Measurements from ENCODE around the gene SPOCK3.
"Not testable (repeated sequence)": the region's sequence is repeated elsewhere in the genome, so short reads cannot be mapped to it uniquely, and the experiment has no call there.

Gene SPOCK3

DNA sequence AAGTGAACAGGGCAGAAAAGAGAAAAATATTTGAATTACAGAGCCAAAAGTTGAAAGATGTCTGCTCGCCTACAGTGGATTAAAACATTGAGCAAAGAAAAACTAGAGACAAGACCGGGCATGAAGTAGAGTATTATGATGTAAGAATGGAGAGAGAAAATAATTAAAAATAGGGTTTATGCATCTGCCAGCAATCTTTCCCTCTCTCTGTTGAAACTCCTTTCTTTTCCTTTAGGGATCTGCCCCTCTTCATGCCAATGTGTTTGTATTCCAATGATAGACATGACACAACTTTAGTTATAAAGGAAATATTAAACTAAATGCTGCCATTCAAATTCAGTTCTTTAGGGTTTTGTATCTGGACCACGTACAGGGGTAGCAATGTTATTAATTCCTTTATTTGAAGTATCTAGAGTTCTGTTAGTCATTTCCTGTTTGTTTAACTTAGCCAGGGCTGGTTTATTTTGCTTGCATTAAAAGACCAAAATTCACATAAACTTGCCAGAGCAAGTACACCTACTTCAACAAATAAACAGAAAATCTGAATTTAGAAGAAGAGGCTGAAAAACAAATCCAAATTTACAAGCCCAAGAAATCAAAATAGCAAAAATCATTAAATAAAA lies 202.6 kb downstream of the SPOCK3 start:
- peak; percentile 36 to 42 for DNase-seq

DNA sequence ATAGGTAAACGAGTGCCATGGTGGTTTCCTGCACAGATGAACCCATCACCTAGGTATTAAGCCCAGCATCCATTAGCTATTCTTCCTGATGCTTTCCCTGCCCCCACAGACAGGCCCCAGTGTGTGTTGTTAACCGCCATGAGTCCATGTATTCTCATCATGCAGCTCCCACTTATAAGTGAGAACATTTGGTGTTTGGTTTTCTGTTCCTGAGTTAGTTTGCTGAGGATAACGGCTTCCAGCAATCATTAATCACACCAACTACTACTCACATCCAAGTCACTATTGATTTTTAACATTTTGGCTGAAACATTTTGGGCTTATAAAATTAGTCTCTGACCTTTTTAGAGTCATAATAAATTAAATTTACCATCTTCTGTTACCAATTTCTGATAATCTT lies 205.3 kb downstream of the SPOCK3 start:
- DNase-seq = peak; percentile 75 to 79

DNA sequence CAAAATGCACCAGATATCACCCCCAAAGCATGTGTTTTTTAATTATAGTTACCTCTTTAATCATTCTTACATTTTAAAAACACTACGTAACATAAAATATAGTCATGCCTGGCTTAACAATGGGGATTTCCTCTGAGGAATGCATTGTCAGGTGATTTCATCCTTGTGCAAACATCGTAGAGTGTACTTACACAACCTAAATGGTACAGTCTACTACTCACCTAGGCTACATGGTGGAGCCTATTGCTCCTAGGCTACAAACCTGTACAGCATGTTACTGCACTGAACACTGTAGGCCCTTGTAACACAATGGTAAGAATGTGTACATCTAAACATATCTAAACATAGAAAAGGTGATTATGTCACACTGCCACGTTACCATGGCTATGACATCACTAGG lies 208.6 kb downstream of the SPOCK3 start:
- no peak for DNase-seq

DNA sequence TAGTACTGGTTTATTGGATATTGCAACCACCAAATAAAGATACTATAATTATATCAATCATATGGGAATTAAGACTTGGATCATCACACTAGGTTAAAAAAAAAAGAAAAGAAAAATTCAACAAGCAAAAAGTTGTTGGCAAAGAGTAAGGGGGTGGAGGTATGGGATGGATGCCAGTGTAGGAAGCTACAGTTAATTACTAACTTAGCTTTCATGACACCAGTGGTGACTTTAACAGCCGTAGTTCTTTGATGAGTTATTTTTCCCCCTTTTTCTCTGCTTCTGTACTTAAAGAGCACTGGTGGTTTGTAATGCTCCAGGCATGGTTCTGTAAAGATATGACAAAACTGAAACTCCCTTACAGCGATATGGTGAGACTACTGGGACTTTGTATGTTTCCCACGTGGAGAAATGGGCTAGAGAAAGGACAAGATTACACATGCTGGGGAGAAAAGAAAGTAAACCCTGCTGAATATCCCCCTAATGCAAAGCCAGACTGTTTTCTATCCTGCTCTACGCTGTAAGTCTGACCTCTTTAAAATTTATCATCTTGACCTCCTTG lies 210.8 kb downstream of the SPOCK3 start:
- peak in 1 of 2 experiments; percentile 30 for DNase-seq

DNA sequence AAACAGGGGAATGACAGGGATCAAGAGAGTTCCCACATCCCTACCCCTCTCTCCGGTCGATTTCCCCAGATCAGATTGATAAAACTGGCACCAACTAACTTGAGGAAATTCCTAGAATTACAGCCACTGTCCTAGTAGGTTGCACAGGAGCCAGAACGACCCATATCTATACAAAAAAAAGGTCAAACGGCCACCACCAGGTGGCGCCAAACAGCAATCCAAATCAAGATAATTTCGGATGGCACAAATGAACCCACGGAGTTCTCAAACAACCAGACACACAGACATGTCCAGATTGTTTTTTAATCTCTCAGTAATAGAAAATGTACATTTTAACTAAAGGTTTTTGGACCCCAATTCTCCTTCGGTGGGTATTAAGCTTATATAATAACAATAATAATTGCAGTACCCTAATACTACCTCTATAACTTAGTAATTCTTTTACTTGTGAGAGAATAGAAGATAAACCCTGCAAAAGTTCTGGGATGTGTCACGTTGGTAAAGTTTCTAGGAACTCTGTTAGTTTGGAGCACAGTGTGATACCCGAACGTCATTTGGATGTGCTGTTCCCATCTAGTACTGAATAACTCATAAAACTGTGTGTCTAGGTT lies 212.6 kb downstream of the SPOCK3 start:
- DNase-seq = peak; percentile 75 to 88

DNA sequence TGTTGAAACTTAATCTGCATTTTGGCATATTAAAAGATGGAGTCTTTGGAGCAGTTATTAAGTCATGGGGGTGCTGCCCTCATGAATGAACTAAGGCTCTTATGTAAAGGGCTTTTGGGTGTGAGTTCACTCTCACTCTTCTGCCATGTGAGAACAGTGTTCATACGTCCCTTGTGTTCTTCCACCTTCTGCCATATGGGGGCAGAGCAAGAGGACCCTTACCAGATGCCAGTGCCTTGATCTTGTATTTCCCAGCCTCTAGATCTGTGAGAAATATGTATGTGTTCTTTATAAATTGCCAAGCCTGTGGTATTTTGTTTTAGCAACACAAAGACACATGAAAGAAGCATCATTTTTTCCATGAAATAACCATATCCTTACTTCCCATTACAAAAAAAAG lies 213.9 kb downstream of the SPOCK3 start:
- DNase-seq = peak in 1 of 2 experiments; percentile 4

DNA sequence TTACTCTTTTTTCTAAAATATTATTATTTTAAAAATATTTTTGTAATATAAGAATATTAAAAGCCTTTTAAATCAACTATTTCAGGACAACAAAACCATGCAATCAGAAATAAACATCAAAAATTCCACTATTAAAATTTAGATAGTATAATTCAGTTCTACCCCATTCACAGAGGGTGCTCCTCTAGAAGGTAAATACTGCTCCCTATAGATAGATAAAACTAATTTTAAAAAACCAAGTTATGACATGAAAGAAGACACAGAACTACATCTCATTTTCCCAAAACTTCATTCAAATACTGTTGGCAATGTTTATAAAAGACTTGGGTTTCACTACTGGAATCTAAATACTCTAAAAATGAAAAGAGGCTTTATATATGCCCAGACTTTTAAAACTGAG lies 219.3 kb downstream of the SPOCK3 start:
- no peak for DNase-seq

DNA sequence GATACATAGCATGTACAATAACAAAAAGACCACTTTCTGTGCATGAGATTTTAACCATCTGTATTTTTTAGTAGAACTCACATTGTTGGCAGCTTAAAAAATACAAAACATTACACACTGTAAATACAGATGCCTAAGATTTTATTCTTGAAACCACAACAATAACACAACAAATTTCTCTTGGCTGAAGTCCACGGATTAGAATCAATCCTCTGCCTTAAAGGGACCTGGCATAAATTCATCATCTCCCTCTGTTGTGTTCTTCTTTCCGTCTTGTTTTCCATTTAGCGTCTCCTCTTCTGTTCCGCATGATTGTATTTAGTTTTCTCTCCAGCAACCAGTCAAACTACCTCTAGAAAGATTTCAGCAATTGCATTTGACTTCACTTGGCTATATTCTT lies 231.0 kb downstream of the SPOCK3 start:
- peak; percentile 24 to 36 for DNase-seq

DNA sequence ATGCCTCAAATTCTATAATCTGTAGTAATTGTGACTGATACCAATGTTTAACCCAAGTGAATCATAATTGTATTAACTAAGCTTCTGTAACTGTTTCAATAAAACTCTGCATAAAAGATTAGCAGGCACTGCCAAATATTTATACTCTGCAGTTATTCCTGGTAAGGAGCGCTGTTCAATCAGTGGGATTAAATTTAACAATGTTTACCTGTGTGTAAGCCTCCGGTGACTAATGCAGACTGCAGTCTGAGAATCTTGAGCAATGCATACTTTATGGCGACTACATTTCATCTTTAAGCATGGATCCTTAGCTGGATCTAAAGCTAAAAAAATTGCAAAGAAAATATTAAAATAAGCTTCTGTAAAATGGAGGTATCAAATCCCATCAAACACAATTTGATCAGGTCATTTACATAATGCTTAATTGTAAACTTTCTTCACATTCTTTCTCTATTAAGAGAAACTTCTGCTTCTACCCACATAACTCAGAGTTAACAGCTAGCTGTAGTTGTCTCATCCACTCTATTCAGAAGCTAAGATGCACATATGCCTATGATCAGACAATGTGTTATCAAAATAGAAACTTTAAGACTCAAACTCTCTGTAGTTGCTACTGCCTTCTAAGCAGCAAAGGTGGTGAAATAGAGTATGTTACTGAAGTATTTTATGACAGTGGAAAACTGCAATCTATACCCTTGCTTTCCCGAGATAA lies 234.0 kb downstream of the SPOCK3 start:
- DNase-seq = no peak

DNA sequence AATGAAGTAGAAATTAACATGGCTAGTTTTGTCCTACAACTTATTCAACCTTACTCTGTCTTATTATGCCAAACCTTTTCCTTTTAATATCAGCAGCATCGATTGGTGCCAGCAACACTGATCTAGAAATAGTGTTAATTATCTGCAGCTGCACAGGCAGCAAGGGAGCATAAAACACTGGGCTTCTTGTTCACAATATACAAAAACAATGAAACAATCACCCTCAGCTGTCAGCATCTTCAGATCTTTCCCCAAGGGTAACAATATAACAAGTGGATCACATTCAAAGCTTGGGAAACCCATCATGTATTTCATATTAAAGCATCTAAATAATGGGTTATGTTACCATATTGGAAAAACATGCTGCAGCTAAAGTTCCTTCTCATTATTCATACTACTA lies 238.1 kb downstream of the SPOCK3 start:
- no peak for DNase-seq

DNA sequence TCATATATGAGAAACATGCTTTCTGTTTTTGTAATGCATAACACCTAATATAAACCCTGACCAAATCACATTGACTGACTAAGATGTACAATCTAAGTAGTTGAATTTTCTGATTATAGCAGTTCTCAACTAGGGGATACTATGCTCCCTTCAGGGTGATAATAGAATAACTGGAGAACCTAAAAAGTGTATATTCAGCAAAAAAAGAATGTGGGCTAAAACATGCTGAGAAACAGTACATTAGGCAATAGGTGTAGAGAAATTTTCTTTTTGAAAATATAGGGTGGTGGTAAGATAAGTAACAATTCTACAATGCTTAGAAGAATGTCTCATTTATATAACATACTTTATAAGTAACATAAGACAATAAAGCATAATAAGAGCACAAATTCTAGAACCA lies 239.6 kb downstream of the SPOCK3 start:
- no peak for DNase-seq

DNA sequence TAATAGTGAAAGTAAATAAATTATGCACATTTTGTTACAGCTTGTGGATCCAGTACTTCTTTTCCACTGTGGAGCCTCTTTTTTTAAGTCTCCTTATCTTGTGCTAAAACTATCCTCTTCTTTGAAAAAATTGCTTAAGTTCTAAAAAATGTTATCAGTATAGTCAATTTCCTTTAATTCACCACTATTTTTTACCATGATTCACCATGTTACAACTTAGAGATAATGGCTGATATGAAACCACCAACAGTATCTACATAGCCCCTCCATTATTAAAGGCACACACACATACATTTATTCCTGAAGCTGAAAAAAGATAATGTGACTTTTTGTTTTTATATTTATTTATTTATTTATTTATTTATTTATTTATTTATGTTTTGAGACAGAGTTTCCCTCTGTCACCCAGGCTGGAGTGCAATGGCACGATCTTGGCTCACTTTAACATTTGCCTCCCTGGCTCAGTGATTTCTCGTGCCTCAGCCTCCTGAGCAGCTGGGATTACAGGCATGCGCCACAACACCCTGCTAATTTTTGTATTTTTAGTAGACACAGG lies 243.2 kb downstream of the SPOCK3 start:
- no peak for DNase-seq

DNA sequence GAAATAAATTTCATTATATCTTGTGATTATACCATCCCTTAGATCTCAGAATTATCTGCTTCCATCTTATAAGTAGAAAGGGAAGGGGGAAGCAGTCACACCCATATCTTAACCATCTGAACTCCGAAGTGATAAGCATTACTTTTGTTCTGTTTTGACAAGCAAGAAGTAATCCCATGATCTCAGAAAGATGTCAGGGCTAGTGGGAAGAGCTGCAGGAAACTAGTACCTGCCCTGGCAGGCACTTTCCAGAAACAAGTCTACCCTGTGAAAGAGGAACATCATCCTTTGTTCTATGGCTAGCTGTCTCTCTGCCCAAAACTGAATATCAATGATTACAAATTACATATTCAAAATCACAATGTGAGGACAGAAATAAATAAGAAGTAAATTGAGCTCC lies 244.4 kb downstream of the SPOCK3 start:
- no peak for DNase-seq

DNA sequence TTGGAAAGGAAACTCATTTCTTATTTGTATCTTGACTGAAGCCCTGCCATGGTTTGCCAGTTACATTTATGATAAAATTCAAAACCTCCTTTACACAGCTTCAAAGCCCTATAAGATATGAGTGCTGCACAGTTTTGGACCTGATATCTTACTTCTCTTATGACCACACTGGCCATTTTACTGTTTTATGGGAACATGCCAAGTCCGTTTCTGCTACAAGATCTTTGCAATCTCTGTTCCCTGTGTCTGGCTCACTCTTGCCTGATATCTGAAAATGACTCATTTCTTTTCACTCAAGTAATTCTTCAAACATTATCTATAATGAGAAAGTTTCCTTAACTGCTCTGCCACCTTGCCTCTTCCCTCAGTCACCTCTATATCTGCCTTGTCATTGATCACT lies 247.3 kb downstream of the SPOCK3 start:
- no peak for DNase-seq

DNA sequence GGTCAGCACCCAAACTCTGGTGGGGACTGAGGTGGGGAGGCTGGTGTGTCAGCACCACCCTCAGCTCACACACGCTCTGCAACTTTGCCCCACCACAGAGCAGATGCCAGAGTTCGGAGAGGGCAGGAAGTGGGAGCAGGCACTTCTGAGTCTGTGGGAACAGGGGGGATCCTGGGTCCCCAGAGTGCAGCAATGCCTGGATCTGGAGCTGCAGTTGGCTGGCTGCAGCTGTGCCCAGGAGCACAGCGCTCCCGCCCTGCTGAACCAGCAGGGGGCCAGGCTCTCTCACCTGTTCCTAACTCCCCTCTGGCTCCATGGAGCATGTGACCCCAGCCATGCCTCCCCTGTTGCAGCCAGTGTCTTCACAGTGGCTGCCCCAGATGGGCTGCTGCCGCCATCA lies 252.4 kb downstream of the SPOCK3 start:
- DNase-seq = no peak

DNA sequence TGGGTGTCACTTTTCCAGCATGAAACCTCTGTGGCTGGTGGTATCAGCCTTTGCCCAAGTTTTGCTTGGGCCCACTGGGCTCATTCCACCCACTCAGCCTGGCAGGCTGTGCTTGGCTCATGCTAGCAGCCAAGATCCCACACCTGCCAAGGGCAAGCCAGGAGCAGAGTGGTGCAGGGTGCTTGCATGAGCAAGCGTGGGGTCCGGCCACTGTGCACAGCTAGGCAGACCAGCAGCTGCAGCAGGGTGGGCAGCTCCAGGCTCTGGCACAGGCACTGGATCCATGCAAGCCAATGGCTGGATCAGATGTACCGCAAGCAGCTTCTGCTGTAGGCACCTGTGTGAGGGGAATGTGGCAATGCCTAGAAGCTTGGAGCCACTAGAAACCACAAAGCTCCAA lies 253.9 kb downstream of the SPOCK3 start:
- peak in 1 of 2 experiments; percentile 45 for DNase-seq

DNA sequence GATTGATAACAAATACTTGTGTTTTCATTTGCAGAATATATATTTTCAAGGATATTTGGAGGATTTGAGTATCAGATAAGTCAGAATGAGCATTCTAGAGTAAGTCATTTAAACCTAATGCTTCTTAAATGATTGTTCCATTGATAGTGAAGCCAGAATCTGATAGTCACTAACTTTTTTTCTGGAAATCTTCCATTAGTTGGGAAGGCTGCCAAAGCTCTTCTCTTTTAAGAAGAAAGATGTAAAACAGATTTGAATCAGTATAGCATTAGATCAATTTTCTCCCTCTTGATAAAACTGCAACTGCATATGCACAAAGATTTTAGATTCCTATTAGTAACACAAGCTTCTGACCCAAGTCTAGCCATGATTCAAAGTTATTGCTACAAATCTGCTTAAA lies 256.7 kb downstream of the SPOCK3 start:
- DNase-seq = peak in 1 of 2 experiments; percentile 25

DNA sequence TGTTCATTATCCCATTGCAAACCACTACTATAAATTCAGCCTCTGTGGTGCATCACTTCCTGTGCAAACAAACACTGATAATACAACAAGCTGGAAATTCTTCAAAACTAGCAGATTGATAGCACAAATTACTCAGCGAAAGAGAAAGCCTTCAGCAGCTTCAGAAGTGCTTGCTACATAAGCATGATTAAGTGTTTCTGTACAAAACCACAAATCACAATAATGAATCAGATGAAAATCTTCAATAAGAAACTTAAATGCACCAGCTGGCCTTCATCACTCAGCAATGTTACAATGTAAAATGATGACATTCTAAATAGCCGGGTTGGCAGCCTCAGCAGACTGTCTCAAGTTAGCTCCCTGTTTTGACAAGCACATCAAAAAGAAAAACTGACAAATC lies 262.2 kb downstream of the SPOCK3 start:
- DNase-seq = peak; percentile 70 to 74

DNA sequence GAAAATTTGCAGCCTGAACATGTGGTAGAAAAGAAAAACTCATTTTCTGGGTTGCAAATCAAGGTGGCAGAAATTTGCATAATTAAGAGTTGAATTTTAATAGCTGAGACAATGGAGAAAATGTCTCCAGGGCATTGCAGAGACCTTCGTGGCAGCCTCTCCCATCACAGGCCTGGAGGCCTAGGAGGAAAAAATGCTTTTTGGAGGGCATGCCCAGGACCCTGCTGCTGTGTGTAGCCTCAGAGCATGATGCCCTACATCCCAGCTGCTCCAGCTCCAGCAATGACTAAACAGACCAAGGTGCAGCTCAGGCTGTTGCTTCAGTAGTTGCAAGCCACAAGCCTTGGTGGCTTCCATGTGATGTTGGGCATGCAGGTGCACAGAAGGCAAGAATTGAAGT lies 266.1 kb downstream of the SPOCK3 start:
- DNase-seq = not testable (repeated sequence)

DNA sequence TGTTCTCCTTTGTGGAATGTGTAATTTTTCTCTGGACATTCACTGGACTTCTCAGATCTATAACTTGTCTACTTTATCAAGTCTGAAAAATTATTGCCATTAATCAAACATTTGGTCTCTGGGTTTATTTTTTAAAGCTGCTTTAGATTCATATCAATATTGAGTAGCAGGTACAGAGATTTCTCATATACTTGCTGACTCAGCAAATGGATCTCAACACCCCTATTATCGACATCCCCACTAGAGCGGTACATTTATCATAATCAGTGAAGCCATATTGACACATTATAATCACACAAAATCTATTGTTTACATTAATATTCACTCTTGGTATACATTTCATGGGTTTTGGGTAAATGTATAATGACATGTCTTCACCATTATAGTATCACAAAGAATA lies 268.7 kb downstream of the SPOCK3 start:
- DNase-seq = no peak

DNA sequence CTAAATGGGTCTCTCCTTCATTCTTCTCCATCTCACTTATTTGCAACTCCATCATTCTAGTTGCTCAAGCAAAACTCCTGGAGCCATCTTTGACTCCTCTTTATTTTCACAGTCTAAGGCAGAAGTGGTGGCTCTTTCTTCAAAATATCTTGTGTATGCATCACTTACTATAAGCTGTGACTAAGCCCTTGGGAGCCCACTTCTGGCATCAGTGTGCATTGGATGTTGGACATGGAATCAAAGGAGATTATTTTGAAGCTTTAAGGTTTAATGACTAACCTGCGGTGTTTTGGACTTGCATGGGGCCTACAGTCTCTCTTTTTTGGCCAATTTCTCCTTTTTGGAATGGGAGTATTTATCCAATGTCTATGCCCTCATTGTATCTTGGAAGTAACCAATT lies 276.8 kb downstream of the SPOCK3 start:
- DNase-seq = no peak

DNA sequence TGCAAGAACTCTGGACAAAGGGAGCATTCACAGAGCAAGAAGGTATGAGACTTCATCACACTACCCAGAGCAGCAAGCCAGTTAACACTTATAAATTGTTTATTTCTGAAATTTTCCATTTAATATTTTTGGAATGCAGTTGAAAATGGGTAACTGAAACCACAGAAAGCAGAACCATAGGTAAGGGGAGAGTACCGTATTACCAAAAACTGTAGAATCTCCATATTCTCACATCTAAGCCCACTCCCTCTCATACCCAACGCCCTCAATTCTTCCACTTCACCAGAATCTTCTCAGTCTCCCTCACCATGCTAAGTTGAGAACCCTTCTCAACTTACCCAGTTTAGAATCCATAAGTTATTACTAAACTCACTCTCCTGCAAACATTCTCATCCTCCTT lies 277.8 kb downstream of the SPOCK3 start:
- DNase-seq = no peak

DNA sequence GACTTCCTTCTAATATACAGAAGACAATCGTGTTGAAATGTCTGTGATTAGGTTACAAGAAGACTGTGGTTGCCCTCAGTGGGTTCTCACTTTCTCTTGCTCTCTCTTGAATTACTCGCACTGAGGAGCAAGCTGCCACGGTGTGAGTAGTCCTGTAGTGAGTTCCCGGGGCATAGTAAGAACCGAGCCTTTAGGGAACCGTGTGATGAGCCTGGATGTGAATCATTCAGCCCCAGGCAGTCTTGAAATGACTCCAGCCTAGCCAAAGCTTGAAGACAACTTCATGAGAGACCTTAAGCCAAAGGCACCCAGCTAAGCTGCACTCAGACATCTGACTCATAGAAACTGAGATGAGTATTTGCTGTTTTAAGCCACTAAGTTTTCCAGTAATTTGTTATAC lies 292.7 kb downstream of the SPOCK3 start:
- DNase-seq = no peak

DNA sequence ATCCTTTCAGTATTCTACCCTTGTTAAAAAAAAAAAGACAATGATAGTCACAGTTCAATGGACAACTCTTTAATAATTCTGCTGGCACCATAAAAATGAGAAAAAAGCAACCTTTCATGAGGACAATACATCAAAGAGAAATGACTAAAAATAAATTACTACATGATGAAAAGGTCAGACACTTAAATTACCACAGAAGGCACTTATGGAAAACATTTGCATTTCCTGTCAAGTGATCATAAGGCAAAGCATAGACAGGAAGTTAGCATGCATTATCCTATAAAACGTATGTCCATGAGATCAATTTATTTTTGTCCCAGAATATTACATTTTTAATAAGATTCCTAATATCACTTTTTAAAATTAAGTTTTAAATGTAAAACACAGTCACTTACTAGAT lies 303.8 kb downstream of the SPOCK3 start:
- DNase-seq = no peak
